ENCODE results near the gene TAF4. TPM values are rescaled to one million over a fixed set of nuclear protein-coding genes. Genes with fewer than 3 reads are reported as not detected.

TAF4 gene
- total RNA-seq, 6 experiments from 2014 or later, result 9.0 to 13.0 (median 11.3) TPM

DNA sequence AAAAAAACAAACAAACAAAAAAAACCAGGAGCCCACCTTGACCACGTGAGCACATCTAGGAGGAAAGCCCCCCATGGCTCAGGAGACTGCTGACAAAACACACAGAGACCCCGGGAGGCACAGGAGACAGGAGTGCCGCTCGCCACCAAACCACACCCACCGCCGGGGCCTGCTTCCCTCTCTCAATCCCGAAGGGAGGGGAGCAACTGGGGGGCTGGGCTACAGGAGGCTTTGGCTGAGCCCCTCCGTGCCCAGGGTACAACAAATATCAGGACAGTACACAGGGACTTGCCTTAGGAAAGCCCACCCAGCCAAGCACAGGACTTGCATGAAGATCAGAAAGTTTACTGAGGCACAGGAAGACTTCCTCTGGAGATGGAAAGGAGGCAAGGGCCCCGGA, 102.5 kb downstream of the TAF4 start:
- no peak overlapping the region for H3K27ac ChIP-seq
- TF ChIP-seq, protein P1, sequence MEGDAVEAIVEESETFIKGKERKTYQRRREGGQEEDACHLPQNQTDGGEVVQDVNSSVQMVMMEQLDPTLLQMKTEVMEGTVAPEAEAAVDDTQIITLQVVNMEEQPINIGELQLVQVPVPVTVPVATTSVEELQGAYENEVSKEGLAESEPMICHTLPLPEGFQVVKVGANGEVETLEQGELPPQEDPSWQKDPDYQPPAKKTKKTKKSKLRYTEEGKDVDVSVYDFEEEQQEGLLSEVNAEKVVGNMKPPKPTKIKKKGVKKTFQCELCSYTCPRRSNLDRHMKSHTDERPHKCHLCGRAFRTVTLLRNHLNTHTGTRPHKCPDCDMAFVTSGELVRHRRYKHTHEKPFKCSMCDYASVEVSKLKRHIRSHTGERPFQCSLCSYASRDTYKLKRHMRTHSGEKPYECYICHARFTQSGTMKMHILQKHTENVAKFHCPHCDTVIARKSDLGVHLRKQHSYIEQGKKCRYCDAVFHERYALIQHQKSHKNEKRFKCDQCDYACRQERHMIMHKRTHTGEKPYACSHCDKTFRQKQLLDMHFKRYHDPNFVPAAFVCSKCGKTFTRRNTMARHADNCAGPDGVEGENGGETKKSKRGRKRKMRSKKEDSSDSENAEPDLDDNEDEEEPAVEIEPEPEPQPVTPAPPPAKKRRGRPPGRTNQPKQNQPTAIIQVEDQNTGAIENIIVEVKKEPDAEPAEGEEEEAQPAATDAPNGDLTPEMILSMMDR (IDR thresholded peaks at IDR 0.05), result no peak
- no peak for TF ChIP-seq POLR2A (IDR thresholded peaks at IDR 0.05)
- no peak for DNase-seq
- ATAC-seq, result no peak
- H3K4me1 ChIP-seq, result no peaks in the 10 kb centered on the region
- no peak overlapping the region for H3K4me3 ChIP-seq
- H3K27me3 ChIP-seq, result no peaks in the 10 kb centered on the region
- WGBS (ENCODE audit: insufficient coverage, low coverage, low lambda C conversion rate, missing lambda C conversion rate), result 72% methylated on average over 2 of the region's 9 CpGs
- no peaks in the 10 kb centered on the region for H3K9me3 ChIP-seq
- no peaks in the 10 kb centered on the region for H3K36me3 ChIP-seq
- intact Hi-C loops (cut with DNase I), result no loop called here

DNA sequence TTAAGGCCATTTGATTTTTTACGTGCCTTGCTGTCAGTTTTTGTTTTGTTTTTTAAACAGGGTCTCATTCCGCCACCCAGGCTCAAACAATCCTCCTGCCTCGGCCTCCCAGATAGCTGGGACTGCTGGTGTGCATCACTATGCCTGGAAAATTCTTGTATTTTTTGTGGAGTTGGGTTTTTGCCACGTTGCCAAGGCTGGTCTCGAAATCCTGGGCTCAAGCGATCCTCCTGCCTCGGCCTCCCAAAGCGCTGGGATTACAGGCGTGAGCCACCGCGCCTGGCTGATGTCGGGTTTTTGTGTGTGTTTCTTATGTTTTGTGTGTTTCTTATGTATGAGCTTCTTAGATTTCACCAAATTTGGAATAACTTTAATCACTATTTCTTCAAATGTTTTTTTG, 104.8 kb downstream of the TAF4 start:
- intact Hi-C loops (cut with DNase I), result no loop called here
- 93% methylated on average over 12 of the region's 12 CpGs for WGBS (ENCODE audit: insufficient coverage, low coverage, low lambda C conversion rate, missing lambda C conversion rate)
- H3K36me3 ChIP-seq, result no peaks in the 10 kb centered on the region
- no peaks in the 10 kb centered on the region for H3K9me3 ChIP-seq
- ATAC-seq (no peak), DNase-seq (no peak)
- no peak for TF ChIP-seq POLR2A (IDR thresholded peaks at IDR 0.05)
- TF ChIP-seq, protein P1 (IDR thresholded peaks at IDR 0.05), result no peak
- no peak overlapping the region for H3K27ac ChIP-seq
- H3K27me3 ChIP-seq, result no peaks in the 10 kb centered on the region
- H3K4me1 ChIP-seq, result no peaks in the 10 kb centered on the region
- H3K4me3 ChIP-seq, result no peak overlapping the region

DNA sequence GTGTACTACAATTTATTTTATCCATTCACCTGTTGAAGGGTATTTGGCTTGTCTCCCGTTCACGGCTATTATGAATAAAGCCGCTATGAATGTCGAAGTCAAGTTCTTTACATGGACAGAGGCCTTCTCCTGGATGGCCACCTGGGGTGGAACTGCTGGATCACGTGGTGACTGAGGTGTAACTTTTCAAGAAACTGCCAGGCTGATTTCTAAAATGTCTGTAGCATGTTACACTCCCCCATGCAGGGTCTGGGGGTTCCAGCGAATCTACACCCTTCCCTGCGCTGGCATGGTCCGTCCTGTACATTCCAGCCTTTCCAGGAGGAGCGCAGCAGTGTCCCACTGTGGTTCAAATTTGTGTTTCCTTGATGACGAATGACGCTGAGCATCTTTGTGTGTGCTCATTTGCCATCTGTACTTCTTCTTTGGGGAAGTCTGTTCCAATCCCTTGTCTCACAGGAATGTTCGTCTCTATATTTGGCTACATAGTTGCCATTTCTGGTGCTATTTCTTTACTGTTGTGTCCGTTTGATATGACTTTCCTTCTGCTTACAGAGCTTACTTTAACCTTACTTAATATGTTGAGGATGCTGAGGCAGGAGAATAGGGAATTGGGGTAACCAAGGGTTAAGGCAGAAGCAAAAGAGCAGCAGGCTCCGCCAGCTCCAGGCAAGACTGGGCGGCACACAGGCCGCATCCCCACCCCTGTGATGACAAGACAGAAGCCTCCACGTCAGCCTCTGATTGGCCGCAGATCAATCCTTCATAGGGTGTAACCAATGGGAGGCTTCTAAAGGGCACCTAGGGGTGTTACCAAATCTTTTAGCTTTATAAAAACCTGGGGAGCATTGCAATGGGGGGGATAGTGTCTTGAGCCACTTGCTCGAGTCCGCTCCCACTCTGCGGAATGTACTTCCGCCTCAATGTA, 106.6 kb downstream of the TAF4 start:
- WGBS (ENCODE audit: insufficient coverage, low coverage, low lambda C conversion rate, missing lambda C conversion rate), result 68% methylated on average over 19 of the region's 22 CpGs

DNA sequence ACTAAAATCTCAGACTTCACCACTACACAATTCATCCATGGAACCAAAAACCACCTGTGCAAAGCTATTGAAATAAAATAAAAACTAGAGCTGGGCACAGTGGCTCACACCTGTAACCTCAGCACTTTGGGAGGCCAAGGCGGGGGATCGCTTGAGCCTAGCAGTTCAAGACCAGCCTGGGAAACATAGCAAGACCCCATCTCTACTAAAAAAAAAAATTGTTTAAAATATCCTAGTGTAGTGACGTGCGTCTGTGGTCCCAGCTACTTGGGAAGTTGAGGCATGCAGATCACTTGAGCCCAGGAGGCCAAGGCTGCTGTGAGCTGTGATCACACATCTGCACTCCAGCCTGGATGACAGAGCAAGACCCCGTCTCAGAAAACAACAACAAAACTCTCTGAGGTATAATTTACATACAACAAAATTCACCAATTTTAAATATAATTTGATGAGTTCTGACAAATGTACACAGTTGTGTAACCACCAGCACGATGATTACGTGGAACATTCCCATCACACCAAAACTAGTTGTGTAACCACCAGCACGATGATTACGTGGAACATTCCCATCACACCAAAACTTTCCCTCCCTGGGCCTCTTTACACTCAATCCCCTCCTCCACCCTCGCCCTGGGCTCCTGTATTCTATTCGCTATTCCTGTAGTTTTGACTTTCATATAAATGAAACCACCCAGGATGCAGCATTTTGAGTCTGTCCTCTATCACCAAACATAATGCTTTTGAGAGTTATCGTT, 107.5 kb downstream of the TAF4 start:
- intact Hi-C loops (cut with DNase I), result no loop called here
- H3K27ac ChIP-seq, result no peak overlapping the region
- H3K27me3 ChIP-seq, result no peaks in the 10 kb centered on the region
- H3K4me3 ChIP-seq, result no peak overlapping the region
- ATAC-seq (no peak), DNase-seq (no peak)
- no peak for TF ChIP-seq POLR2A (IDR thresholded peaks at IDR 0.05)
- TF ChIP-seq, protein P1 (IDR thresholded peaks at IDR 0.05), result no peak
- 71% methylated on average over 11 of the region's 12 CpGs for WGBS (ENCODE audit: insufficient coverage, low coverage, low lambda C conversion rate, missing lambda C conversion rate)
- no peaks in the 10 kb centered on the region for H3K4me1 ChIP-seq
- no peaks in the 10 kb centered on the region for H3K36me3 ChIP-seq
- H3K9me3 ChIP-seq, result no peaks in the 10 kb centered on the region

More for the DNA sequence above, 106.6 kb downstream of the TAF4 start:
- Histone ChIP-seq H3K27ac (no peak overlapping the region), H3K4me1 (no peaks in the 10 kb centered on the region), H3K9me3 (no peaks in the 10 kb centered on the region), H3K36me3 (no peaks in the 10 kb centered on the region), H3K4me3 (no peak overlapping the region), H3K27me3 (no peaks in the 10 kb centered on the region)
- TF ChIP-seq POLR2A (IDR thresholded peaks at IDR 0.05), result no peak
- TF ChIP-seq, protein P1 (IDR thresholded peaks at IDR 0.05), result no peak
- intact Hi-C loops (cut with DNase I), result no loop called here
- ATAC-seq (no peak), DNase-seq (no peak)
